Hematopoietic multipotent progenitor cell treated with erythropoietin and hydrocortisone succinate and interleukin-3 and kit ligand, for 6 days (in vitro differentiated cells): ENCODE results near the gene RPS19BP1.
A peak's percentile ranks its signal among the peaks of the same experiment; 100 is the strongest.

Source experiments
- DNase-seq: peaks from one replicate; pipeline ENCODE4 v3.0.0-alpha.2; 2015

Gene RPS19BP1, protein sequence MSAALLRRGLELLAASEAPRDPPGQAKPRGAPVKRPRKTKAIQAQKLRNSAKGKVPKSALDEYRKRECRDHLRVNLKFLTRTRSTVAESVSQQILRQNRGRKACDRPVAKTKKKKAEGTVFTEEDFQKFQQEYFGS

GRCh38 chr22:39532215-39533073 lies at the start of gene RPS19BP1:
Gene RPS19BP1 (minus strand): TSS chr22:39532748. CDS start chr22:39532738, 10 bp downstream.
- peak; percentile 100 for DNase-seq

GRCh38 chr22:39581303-39581702 lies 48.8 kb upstream of the RPS19BP1 start:
- DNase-seq, result no peak

DNA sequence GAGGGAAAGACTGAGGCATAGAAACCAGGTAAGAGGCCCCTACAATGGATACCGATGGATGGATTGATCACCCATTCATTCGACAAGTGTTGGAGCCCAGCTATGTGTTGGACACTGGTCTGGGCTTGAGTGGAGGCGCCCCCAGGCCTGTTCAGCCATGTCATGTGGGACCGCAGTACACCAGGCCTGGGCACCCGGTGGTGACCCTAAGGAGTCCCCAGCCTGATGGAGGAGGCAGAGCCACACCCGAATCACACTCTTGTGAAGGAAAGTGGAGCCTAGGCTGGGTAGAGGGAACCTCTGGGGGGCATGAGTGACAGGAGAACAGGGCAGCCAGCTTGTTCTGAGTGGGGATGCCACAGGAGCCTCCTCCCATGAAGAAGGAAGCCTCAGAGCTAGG lies 48.2 kb upstream of the RPS19BP1 start:
- DNase-seq, result no peak

- DNase-seq, result no peak
Observed at GRCh38 chr22:39580006-39580441, 47.5 kb upstream of the RPS19BP1 start.

- no peak for DNase-seq
Observed at GRCh38 chr22:39577900-39578299, 45.4 kb upstream of the RPS19BP1 start.

- no peak for DNase-seq
Observed at GRCh38 chr22:39577366-39577765, 44.8 kb upstream of the RPS19BP1 start.

- no peak for DNase-seq
Observed at GRCh38 chr22:39576027-39576426, 43.5 kb upstream of the RPS19BP1 start.

DNA sequence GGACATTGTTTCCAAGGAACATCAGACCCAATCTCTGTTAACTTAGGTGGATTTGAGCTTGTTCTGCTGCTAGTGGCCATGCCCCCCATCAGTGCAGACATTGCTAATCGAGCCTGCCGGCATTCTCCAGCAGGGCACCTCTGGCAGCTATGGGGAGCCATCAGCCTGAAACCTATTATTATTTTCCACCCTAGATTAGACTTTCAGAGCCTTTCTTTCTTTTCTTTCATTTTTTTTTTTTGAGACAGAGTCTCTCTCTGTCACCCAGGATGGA lies 42.9 kb upstream of the RPS19BP1 start:
- no peak for DNase-seq

GRCh38 chr22:39574779-39575551 lies 42.4 kb upstream of the RPS19BP1 start:
- DNase-seq, result no peak

DNA sequence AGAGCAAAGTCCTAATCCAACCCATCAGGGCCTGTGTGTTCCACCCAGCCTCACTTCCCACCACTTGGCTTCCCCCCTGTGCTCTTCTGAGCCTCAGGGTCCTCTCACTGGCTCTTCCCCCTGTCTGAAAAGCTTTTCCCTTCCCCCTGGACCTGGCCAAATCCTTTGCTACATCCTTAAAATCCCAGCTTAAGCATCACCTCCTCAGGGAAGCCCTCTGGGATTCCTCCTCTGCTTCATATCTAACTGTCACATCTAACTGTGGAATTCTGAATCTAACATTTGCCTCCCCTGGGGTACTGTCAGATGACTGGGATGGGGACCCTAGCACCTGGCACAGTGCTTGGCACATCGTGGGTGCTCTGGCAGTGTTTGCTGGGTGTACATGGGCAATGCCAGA lies 39.0 kb upstream of the RPS19BP1 start:
- no peak for DNase-seq

GRCh38 chr22:39570665-39571064 lies 38.1 kb upstream of the RPS19BP1 start, which contains the start of gene CACNA1I:
Gene CACNA1I (plus strand): TSS chr22:39570753. CDS start chr22:39570753, 0 bp downstream.
- DNase-seq, result no peak

DNA sequence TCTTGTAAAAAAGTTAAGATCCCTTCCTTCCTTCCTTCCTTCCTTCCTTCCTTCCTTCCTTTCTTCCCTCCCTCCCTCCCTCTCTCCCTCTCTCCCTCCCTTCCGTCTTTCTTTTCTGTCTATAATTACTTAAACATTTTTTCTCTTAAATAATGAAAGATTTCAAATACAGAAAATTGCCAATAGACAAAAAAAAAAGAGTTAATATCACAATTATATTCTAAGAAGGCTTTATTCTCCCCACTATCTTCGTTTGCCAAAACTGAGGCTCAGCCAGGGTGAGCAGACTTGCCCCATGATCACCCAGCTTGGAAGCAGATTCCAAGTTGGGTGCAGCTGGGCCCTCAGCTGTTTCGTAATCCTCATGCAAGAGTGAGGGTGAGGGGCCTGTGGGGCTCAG lies 37.7 kb upstream of the RPS19BP1 start:
- DNase-seq, result no peak

- DNase-seq, result no peak
Observed at GRCh38 chr22:39569066-39569465, 36.5 kb upstream of the RPS19BP1 start.

GRCh38 chr22:39568278-39568981 lies 35.9 kb upstream of the RPS19BP1 start:
- DNase-seq, result no peak

- DNase-seq, result no peak
Observed at GRCh38 chr22:39567135-39567946, 34.8 kb upstream of the RPS19BP1 start.

GRCh38 chr22:39565414-39565944 lies 32.9 kb upstream of the RPS19BP1 start:
- DNase-seq, result no peak

DNA sequence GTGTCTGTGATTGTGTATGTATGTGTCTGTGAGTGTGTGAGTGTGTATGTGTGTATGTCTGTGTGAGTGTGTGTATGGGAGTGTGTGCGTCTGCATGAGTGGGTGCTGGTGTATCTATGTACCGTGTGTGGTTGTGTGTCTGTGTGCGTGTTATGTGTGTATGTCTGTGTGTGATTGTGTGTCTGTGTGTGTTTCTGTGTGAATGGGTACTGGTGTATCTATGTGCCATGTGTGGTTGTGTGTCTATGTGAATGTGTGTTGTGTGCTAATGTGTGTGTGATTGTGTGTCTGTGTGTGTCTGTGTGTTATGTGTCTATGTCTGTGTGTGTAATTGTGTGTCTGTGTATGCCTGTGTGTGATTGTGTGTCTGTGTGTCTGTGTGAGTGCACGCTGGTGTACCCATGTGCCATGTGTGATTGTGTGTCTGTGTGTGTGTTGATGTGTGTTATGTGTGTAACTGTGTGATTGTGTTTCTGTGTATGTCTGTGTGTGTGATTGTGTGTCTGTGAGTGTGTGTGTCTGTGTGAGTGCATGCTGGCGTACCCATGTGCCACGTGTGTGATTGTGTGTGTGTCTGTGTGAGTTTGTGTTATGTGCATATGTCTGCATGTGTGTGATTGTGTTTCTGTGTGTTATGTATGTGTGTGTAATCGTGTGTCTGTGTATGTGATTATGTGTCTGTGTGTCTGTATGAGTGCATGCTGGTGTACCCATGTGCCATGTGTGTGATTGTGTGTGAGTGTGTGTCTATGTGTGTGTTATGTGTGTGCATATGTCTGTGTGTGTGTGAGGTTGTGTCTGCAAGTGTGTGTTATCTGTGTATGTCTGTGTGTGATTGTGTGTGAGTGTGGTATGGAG lies 31.3 kb upstream of the RPS19BP1 start:
- no peak for DNase-seq

DNA sequence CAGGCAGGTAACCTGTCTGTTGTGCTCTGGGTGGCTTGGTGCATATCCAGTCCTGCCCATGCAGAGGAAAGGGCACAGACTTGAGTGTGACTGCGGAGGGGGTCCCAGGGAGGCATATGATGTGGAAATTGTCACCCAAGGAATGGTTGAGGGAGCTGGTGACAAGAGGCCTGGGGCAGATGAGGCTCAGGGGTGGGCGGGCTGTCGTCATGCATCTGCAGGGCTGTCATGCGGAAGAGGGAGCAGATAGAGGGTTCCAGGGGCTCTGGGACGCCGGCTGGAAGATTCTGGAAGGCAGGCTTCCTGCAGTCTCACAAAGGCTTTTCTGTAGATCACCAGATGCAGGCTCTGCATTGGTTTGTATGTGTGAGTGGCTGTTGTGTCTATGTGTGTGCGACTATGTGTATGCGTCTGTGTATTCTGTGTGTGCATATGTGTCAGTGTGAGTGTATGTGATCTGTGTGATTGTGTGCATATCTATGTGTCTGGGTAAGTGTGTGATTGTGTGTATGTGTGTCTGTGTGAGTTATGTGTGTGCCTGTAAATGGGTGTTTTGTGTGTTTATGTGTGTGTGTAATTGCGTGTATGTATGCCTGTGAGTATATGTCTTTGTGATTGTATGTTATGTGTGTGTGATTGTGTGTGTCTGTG lies 30.4 kb upstream of the RPS19BP1 start:
- DNase-seq, result no peak

GRCh38 chr22:39560127-39560526 lies 27.6 kb upstream of the RPS19BP1 start:
- no peak for DNase-seq

DNA sequence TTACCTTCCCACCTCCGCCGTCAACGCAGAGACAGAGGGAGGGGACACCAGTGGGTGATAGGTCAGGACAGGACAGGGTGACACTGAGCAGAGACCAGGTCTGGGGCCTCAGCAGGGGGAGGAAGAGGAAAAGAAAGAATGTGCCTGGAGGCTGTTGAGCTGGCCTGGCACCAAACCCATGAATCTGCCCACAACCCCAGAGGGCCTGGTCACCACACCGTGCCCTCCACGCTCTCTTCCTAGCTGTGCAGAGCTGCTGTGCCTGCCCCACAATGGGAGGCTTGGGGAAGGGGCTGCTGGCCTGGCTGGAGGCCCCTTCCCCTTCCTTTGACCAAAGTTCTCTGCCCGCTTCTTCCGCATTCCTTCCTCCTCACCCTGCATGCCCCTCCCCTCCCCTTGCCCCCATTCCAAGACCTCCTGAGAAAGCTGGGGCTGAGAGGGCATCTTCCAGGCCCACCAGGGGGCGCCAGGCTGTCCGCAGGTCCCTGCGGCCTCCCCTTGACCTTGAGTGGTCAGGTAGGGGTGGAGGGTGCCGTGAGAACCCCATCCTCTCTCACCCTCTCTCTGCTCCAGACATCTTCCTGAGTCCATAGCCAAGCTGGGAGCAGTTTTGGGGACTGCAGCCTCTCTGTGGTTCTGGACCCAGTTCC lies 27.0 kb upstream of the RPS19BP1 start:
- DNase-seq, result no peak
